ENCODE measurements around the gene NLRP3.

The NLRP3 gene

DNA sequence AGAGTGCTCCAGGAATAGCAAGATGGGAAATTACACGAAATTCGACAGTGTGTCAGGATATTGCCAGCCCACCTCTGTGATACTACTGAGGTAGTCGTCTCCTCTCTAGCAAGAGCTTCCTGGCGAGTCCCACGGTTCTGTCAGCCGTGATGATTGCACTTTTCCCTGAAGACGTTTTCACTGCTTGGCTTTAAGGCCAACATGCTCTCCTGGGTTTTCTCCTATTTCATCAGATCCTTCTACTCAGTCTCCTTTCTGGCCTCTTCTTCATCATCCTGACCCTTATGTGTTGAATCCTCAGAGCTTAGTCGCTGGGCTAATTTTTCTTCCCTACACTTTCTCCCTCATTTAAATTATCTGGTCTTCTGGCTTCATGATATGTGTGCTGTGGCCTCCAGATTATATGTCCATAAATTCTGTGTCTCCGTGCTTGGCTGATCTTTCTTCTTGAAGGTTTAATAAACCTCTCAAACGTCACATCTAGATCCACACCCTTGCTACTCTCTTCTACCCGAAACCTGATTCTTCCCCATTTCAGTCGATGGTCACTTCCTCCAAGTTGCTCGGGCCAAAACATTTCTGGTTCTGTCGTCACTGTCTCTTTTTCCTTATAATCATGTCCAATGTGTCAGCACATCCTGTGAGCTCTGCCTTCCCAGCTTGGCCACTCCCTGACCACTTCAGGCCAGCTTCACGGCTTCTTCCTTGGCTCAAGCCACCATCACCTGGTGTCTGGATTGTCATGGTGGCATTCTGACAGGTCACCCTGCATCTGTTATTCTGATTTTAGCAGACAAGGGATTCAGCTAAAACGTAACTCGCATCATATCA lies 29.8 kb downstream of the NLRP3 start:
- FAIRE-seq = no peak
- DNase-seq (ENCODE audit: insufficient read length, low spot score) = no peak
- TF ChIP-seq POU2F2 (IDR thresholded peaks at IDR 0.05; ENCODE audit: low read depth, low read length) (no peak), SPI1 (IDR thresholded peaks at IDR 0.05; ENCODE audit: low read depth, low read length) (no peak), PAX5 (IDR thresholded peaks at IDR 0.05; ENCODE audit: insufficient read depth, low read length, severe bottlenecking) (no peak), TAF1 (IDR thresholded peaks at IDR 0.05; ENCODE audit: low read depth, low read length) (no peak), POLR2A (IDR thresholded peaks at IDR 0.05; ENCODE audit: low read depth, low read length) (no peak), POLR2AphosphoS5 (IDR thresholded peaks at IDR 0.05; ENCODE audit: low read depth, low read length) (no peak)

DNA sequence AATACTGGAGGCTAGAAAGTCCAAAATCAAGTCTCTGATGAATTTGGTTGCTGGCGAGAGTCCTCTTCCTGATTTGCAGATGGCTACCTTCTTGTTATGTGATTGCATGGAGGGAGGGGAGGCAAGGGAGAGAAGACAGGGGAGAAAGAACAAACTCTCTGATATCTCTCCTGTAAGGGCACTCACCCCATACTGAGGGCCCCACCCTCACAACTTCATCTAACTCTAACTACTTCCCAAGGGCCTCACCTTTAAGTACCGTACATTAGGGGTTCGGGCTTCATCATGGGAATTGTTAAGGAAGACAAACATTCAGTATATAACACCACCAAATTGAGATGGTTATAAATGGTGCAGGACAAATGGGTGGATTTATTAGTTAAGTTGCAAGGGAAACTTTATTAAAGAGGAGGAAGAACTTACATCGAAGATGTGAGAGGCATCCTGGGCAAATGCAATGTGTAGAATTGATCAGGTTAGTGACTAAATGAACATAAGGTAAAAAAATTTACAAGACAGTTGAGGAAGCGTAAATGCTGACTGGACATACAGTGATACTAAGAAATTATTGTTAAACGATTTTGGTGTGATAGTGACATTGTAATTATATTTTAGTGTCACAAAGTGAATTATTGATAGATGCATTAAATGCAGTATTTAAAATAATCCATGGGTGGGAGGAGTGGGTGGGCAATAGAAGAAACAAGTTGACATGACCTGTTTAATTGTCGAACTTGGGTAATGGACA lies 31.4 kb downstream of the NLRP3 start:
- FAIRE-seq = no peak
- no peak for DNase-seq (ENCODE audit: insufficient read length, low spot score)
- TF ChIP-seq POLR2AphosphoS5 (IDR thresholded peaks at IDR 0.05; ENCODE audit: low read depth, low read length) (no peak), TAF1 (IDR thresholded peaks at IDR 0.05; ENCODE audit: low read depth, low read length) (no peak), POLR2A (IDR thresholded peaks at IDR 0.05; ENCODE audit: low read depth, low read length) (no peak), PAX5 (IDR thresholded peaks at IDR 0.05; ENCODE audit: insufficient read depth, low read length, severe bottlenecking) (no peak), POU2F2 (IDR thresholded peaks at IDR 0.05; ENCODE audit: low read depth, low read length) (no peak), SPI1 (IDR thresholded peaks at IDR 0.05; ENCODE audit: low read depth, low read length) (no peak)

DNA sequence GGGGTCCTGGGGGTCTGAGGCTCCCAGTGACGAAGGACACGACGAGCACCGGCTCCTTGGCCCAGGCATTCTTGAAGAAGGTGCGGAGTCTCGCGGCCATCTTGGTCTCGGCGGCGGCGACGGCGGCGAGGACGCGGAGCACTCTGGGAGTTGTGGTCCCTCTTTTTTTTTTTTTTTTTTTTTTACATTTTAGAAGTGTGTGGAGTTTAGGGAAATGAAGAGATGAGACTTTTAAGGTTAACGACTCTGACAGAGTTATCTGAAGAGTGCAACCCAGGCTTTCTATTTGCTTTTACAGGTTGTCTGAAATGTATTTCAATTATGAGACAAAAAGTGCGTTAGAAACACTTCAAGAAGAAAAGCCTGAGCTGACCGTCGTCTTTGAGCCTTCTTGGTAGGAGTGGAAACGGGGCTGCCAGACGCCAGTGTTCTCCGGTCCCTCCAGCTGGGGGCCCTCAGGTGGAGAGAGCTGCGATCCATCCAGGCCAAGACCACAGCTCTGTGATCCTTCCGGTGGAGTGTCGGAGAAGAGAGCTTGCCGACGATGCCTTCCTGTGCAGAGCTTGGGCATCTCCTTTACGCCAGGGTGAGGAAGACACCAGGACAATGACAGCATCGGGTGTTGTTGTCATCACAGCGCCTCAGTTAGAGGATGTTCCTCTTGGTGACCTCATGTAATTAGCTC lies 32.3 kb downstream of the NLRP3 start:
- no peak for DNase-seq (ENCODE audit: insufficient read length, low spot score)
- FAIRE-seq = no peak
- TF ChIP-seq PAX5 (IDR thresholded peaks at IDR 0.05; ENCODE audit: insufficient read depth, low read length, severe bottlenecking) (no peak), SPI1 (IDR thresholded peaks at IDR 0.05; ENCODE audit: low read depth, low read length) (no peak), POLR2AphosphoS5 (IDR thresholded peaks at IDR 0.05; ENCODE audit: low read depth, low read length) (no peak), POLR2A (IDR thresholded peaks at IDR 0.05; ENCODE audit: low read depth, low read length) (no peak), POU2F2 (IDR thresholded peaks at IDR 0.05; ENCODE audit: low read depth, low read length) (no peak), TAF1 (IDR thresholded peaks at IDR 0.05; ENCODE audit: low read depth, low read length) (no peak)

DNA sequence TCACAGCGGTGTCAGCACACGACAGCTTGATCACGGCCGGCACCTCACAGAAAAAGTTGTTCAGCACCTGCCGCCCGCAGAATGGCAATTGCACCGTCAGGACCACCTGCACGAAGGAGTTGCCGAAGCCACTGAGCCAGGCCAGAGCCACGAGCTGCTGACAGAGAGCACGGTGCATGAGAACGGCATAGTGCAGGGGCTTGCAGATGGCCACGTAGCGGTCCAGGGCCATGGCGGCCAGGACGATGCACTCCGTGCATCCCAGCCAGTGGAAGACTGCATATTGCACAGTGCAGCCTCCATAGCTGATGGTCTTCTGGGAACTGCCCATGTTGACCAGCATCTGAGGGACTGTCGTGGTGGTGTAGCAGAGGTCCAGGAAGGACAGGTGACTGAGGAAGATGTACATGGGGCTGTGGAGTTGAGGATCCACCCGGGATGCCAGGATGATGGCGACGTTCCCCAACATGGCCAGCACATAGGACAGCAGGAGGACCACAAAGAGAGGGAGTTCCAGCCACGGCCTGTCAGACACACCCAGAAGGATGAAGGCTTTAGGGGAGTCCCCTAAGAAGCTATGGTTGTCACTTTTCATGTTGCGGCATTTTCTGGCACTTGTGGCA lies 35.5 kb downstream of the NLRP3 start:
- TF ChIP-seq POLR2AphosphoS5 (IDR thresholded peaks at IDR 0.05; ENCODE audit: low read depth, low read length) (no peak), POU2F2 (IDR thresholded peaks at IDR 0.05; ENCODE audit: low read depth, low read length) (no peak), SPI1 (IDR thresholded peaks at IDR 0.05; ENCODE audit: low read depth, low read length) (no peak), POLR2A (IDR thresholded peaks at IDR 0.05; ENCODE audit: low read depth, low read length) (no peak), PAX5 (IDR thresholded peaks at IDR 0.05; ENCODE audit: insufficient read depth, low read length, severe bottlenecking) (no peak), TAF1 (IDR thresholded peaks at IDR 0.05; ENCODE audit: low read depth, low read length) (no peak)
- no peak for DNase-seq (ENCODE audit: insufficient read length, low spot score)
- no peak for FAIRE-seq

DNA sequence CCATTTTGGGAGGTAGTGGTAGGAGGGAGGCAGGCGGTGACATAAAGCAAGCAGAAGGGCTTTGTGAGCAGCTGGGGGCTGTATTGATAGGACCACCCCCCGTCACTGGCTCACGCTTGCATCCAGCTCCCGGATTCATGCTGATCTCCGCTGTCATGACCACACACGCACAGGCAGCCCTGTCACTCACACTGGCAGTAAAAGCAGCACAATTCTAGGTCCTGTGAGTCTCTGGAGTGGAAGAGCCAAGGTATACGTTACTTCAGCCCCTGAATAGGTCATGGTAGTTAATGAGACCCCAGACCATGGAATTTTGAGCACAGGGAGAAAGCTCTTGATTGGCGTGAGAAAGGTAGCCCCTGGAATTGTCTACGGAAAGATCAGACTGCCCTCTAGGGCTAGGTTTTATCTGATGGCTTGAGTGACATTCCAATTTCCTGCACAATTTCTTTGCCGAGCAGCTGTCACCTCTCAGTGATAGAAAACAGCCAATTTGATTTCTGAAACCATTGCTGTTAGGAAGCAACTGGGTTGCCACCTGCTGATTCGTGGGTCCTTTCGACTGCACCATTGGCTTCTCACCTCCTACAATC lies 36.6 kb downstream of the NLRP3 start:
- DNase-seq (ENCODE audit: insufficient read length, low spot score) = no peak
- no peak for FAIRE-seq
- no peak for TF ChIP-seq POU2F2 (IDR thresholded peaks at IDR 0.05; ENCODE audit: low read depth, low read length)
- no peak for TF ChIP-seq TAF1 (IDR thresholded peaks at IDR 0.05; ENCODE audit: low read depth, low read length)
- TF ChIP-seq POLR2A (IDR thresholded peaks at IDR 0.05; ENCODE audit: low read depth, low read length) = no peak
- TF ChIP-seq SPI1 (IDR thresholded peaks at IDR 0.05; ENCODE audit: low read depth, low read length) = no peak
- TF ChIP-seq PAX5 (IDR thresholded peaks at IDR 0.05; ENCODE audit: insufficient read depth, low read length, severe bottlenecking) = no peak

DNA sequence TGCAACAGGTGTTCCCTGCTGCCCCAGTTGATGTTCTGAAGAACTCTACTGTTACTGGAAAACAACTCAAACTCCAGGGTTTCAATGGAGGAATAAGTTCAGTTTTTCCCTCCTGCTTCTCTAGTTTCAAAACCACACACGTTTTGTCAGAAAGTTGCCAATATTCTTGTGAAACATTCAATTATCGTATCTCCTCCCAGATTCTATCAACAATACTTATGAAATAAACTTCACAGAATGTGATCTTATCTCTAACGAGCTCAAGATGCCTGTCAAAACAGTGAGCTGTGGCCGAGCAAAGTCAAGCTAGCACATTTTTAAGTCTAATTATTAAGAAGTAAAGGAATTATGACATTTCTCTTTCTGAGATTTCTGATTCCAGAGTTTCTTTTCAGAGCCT lies 37.3 kb downstream of the NLRP3 start:
- FAIRE-seq (no peak), DNase-seq (ENCODE audit: insufficient read length, low spot score) (no peak)
- TF ChIP-seq PAX5 (IDR thresholded peaks at IDR 0.05; ENCODE audit: insufficient read depth, low read length, severe bottlenecking) (no peak), POLR2AphosphoS5 (IDR thresholded peaks at IDR 0.05; ENCODE audit: low read depth, low read length) (no peak), POLR2A (IDR thresholded peaks at IDR 0.05; ENCODE audit: low read depth, low read length) (no peak), TAF1 (IDR thresholded peaks at IDR 0.05; ENCODE audit: low read depth, low read length) (no peak), SPI1 (IDR thresholded peaks at IDR 0.05; ENCODE audit: low read depth, low read length) (no peak), POU2F2 (IDR thresholded peaks at IDR 0.05; ENCODE audit: low read depth, low read length) (no peak)

DNA sequence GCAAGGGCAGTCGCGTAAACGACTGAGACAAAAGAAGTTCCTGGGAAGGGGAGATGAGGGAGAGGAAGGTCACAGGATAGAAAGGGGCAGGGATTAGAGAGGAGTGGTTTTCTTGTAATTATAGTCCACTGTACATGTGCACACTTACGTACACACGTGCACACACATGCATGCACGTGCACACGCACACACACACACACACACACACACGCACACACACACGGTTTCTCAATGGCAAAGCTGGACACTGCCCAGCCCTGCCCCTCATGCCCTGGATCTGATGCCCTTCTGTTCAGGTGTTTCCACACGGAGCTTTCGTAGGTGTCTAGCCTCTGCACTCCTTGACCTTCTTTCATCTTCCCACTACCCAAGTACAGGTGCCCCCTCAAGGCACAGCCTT lies 38.0 kb downstream of the NLRP3 start:
- FAIRE-seq = no peak

DNA sequence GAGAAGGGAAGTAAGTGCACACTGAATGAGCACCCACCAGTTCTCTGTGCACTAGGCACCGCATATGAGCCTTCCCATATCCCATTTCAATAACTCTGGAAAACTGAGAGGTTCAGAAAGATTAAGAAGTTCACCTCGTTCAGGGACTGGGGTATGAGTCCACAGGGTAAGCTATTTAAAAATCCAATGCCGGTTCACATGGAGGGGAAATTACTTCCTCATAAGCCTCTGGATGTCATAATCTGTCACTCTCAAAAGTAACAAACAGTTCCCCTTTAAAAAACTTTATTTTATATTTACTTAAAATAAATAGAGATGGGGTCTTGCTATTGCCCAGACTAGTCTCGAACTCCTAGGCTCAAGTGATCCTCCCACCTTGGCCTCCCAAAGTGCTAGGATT lies 40.0 kb downstream of the NLRP3 start:
- DNase-seq (ENCODE audit: insufficient read length, low spot score) (no peak), FAIRE-seq (no peak)
- TF ChIP-seq TAF1 (IDR thresholded peaks at IDR 0.05; ENCODE audit: low read depth, low read length) = no peak
- no peak for TF ChIP-seq POLR2A (IDR thresholded peaks at IDR 0.05; ENCODE audit: low read depth, low read length)
- no peak for TF ChIP-seq POLR2AphosphoS5 (IDR thresholded peaks at IDR 0.05; ENCODE audit: low read depth, low read length)
- TF ChIP-seq SPI1 (IDR thresholded peaks at IDR 0.05; ENCODE audit: low read depth, low read length) = no peak
- no peak for TF ChIP-seq POU2F2 (IDR thresholded peaks at IDR 0.05; ENCODE audit: low read depth, low read length)
- TF ChIP-seq PAX5 (IDR thresholded peaks at IDR 0.05; ENCODE audit: insufficient read depth, low read length, severe bottlenecking) = no peak

More for the DNA sequence above, 38.0 kb downstream of the NLRP3 start:
- no peak for DNase-seq (ENCODE audit: insufficient read length, low spot score)
- TF ChIP-seq TAF1 (IDR thresholded peaks at IDR 0.05; ENCODE audit: low read depth, low read length) (no peak), PAX5 (IDR thresholded peaks at IDR 0.05; ENCODE audit: insufficient read depth, low read length, severe bottlenecking) (no peak)
